Fibroblast of skin of abdomen (primary cell): ENCODE data around the gene TPTE.
"Not testable (repeated sequence)": the region's sequence is repeated elsewhere in the genome, so short reads cannot be mapped to it uniquely, and the experiment has no call there.

Experiments used
- DNase-seq: peaks from one replicate; pipeline ENCODE4 v3.0.0-alpha.2; 2013

TPTE gene

DNA sequence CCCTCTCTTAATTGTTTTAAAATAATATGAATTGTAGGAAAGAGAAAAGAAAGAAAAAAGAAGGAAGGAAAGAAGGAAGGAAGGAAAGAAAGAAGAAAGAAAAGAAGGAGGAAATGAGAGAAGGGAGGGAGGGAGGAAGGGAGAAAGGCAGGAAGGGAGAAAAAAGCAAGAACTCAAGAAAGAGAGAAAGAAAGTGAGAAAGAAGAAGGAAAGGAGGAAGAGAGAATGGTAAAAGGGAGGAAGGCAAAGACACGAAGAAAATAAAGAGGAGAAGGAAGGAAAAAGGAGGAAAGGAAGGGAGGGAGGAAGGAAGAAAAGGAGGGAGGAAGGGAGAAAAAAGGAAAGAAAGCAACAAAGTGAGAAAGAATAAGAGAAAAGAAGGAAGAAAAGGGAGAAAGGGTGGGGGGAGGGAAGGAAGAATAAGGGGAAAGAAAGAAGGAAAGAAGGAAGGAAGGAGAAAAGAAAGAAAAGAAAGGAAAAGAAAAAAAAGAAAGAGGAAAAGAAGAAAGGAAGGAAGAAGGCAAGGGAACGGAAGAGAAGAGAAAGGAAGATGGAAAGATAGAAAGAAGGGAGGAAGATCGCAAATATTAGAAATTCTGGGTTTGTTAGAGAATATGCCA is 95.9 kb downstream of the TPTE start:
- DNase-seq: not testable (repeated sequence)

DNA sequence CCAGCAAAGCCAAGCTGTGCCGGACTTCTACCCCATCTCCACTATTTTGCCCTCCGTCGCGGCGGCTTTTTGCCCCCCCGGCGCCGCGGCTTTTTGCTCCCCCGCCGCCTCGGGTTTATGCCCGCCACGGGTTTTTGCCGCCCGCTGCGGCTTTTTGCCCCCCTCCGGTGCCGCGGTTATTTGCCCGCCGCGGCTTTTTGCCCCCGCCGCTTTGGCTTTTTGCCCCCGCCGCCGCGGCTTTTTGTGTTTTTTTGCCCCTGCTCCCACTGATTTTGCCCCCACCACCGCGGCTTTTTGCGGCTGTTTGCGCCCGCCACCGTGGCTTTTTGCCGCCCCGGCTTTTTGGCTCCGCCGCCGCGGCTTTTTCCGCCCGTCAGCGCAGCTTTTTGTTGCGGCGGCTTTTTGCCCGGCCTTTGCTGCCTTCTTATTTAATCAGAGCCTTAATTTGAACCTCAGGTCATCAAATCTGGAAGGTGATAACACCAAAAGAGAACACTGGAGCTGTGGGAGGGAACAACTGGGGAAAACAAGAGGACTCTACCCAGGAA is 106.0 kb downstream of the TPTE start:
- DNase-seq: no peak

- not testable (repeated sequence) for DNase-seq
Observed at GRCh38 chr21:10629239-10629638, 107.9 kb downstream of the TPTE start.

- DNase-seq: not testable (repeated sequence)
Observed at GRCh38 chr21:10630829-10631228, 109.4 kb downstream of the TPTE start.

DNA sequence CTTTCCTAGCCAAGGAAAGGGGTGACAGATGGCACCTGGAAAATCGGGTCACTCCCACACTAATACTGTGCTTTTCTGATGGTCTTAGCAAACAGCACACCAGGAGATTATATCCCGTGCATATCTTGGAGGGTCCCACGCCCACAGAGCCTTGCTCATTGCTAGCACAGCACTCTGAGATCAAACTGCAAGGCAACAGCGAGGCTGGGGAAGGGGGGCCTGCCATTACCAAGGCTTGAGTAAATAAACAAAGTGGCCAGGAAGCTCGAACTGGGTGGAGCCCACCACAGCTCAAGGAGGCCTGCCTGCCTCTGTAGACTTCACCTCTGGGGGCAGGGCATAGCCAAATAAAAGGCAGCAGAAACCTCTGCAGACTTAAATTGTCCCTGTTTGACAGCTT is 109.9 kb downstream of the TPTE start:
- DNase-seq: not testable (repeated sequence)

DNA sequence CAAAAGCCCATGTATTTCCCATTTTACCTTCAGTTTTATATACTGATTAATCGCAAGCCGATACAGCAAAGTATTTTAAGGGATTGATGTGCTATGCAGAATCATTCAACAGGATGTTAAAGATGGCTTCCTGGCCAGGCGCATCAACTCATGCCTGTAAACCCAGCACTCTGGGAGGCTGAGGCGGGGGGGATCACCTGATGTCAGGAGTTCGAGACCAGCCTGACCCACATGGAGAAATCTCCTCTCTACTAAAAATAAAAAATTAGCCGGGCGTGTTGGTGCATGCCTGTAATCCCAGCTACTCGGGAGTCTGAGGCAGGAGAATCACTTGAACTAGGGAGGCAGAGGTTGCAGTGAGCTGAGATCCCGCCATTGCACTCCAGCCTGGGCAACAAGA is 116.8 kb downstream of the TPTE start:
- not testable (repeated sequence) for DNase-seq

DNA sequence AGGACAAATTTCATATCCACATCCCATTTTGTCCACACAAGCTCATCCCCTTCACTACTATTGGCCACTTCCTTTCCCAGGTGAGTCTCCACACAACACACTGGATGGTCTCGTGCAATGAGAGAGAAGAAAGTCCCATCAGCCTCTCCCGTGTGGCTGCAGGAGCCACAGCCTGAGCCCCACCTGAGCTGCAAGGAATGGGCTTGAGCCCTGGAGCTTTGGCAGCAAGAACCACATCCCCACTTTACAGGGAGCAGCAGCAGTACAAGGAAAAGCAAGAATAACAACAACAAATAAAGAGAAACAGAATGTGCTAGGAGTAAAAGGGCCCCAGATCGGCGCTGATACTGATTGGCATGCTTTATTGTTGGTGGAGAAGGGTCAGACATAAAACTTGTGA is 117.7 kb downstream of the TPTE start:
- DNase-seq: no peak

DNA sequence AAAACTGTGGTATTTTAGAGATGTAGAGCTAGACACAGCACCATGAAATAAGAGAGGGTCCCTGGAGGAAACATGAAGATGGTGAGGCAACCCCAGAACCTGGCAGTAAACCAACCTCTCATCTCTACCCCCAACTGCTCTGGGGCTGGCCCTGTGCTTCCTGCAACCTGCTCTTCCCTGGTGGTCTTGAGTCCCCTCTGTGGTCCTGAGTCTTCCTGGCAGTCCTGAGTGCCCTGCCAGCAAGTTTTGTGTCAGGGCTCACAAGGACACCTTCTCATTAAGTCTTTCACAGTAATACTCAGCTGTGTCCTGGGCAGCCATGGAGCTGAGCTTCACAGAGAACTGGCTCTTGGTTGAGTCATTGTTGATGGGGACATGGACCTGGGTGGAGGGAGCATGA is 118.4 kb downstream of the TPTE start:
- not testable (repeated sequence) for DNase-seq

DNA sequence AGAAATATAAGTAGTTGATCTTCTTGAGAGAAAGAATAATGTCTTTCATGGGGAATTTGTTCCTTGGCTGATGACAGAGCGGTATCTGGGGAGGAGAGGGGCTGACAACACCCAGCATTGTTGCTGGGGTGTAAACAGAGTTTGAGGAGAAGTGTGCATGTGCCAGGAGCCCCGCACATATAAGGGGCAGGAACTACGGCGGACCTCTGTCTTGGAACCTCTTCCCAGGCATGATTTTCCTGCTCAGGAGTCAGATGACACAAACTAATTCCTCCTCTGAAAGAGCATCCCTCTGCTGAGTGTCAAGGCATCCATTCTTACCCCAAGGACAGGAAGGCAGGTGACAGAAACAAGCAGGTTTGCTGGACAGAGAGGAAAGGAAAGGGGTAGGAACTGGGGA is 119.1 kb downstream of the TPTE start:
- DNase-seq: no peak

GRCh38 chr21:10641107-10641506 is 119.7 kb downstream of the TPTE start:
- DNase-seq: no peak

DNA sequence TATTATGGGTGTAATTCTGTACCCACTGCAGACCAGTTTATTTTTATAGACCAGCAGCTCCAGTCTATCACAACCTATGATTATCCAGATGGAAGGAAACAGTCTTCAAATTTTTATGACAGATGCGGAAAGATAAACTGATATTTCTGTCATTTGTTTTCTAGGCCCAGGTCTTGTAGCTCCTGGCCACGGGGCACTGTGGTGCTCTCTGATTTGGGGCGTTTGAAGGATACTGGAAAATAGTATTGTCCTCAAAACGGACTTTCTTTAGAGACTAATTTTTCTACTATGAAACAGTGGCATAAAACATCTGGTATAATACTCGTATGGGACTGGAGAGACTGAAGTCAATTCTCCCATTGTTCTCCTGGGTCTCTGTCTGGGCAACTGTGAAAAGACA is 124.3 kb downstream of the TPTE start:
- not testable (repeated sequence) for DNase-seq

- DNase-seq: not testable (repeated sequence)
Observed at GRCh38 chr21:10649350-10650149, 128.2 kb downstream of the TPTE start.

DNA sequence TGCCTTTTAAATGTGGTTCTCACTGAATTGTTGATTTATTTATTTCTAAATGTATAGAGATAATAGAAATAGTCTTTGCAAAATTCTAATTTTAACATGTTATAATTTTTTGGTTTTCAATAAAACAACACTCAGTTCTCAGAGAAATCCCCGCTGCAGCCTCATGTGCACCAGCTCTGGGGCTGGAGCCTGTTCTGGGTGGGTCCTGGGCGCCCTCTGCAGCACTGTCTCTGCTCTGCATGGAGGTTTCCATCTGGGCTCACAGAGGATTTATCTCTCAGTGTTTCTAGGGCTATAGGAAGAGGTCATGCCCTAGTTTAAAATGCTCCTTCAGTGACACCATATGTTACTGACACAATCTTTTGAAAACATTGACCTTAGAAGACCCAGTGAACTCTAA is 128.9 kb downstream of the TPTE start:
- not testable (repeated sequence) for DNase-seq
